HCT116 (cell line): ENCODE measurements around the gene IL36B. TPM values are rescaled to one million over a fixed set of nuclear protein-coding genes. Genes with fewer than 3 reads are reported as not detected.

Source experiments
- ATAC-seq: fragments of 200-7000 bp; cut with Tn5 transposase; 2 replicates; pipeline ENCODE4 v1.9.1; 2020; ENCODE audit warnings: mild to moderate bottlenecking, moderate library complexity
- BruUV-seq: library from RNA; stranded (reverse); fragments of 400-500 nt; replicated peaks from 2 replicates; lab custom pipeline; 2021; lab: Mats Ljungman, UMichigan
- CTCF ChIA-PET: fragments of 300-600 bp; sonication (Branson Sonifier 250); formaldehyde crosslinking; loops from one replicate; lab custom pipeline; 2021; ENCODE audit warnings: antibody characterized with exemption; lab: Charles Lee
- POLR2A ChIA-PET: fragments of 300-600, 350-600 bp; sonication (Branson Sonifier 250); formaldehyde crosslinking; loops from one replicate; lab custom pipeline; 2021; ENCODE audit warnings: antibody characterized with exemption; lab: Charles Lee
- RAD21 ChIA-PET, 2 experiments: fragments of 300-600 bp; sonication (Branson Sonifier 250); formaldehyde crosslinking; loops; one replicate each; lab custom pipeline; 2023; ENCODE audit warnings: low total read pairs in 2 of 2; ENCODE audit not compliant: uncharacterized antibody in 2 of 2, unreplicated experiment in 2 of 2, low non-redundant PET in 1 of 2; lab: Charles Lee
- DNase-seq: peaks from one replicate; pipeline ENCODE4 v3.0.0-alpha.2; 2010; ENCODE audit warnings: low read depth, low spot score
- H2AFZ ChIP-seq: fragments of 200-600 bp; shearing (Covaris generic), sonication (generic); 2 replicates; pipeline ENCODE4 v1.6.1; 2017; ENCODE audit warnings: low read depth, mixed run types, mixed read lengths, antibody characterized with exemption, low read length; ENCODE audit not compliant: poor library complexity, severe bottlenecking
- H3K27ac ChIP-seq: 2 replicates; pipeline ENCODE4 v1.5.1; 2012; ENCODE audit warnings: low read depth, low read length
- H3K27me3 ChIP-seq: fragments of 200-600 bp; sonication (generic); 2 replicates; pipeline ENCODE4 v1.6.1; 2016; ENCODE audit warnings: mixed run types, low read length, mixed read lengths; ENCODE audit not compliant: insufficient read depth
- H3K36me3 ChIP-seq, 2 experiments: fragments of 200-500 bp in 1 of 2; fragments of 200-600 bp in 1 of 2; sonication (Bioruptor generic) in 1 of 2; sonication (generic) in 1 of 2; 2 replicates each; pipeline versions ENCODE4 v1.5.1 to v1.6.1; 2014 to 2016; ENCODE audit warnings: low read length in 2 of 2, inconsistent platforms in 1 of 2, mixed read lengths in 1 of 2, mixed run types in 1 of 2; ENCODE audit not compliant: insufficient read depth in 2 of 2, control insufficient read depth in 1 of 2
- H3K4me1 ChIP-seq, 2 experiments: fragments of 200-600 bp in 1 of 2; sonication (generic) in 1 of 2; 2 replicates each; pipeline versions ENCODE4 v1.5.1 to v1.6.1; 2012 to 2017; ENCODE audit warnings: low read length in 2 of 2, inconsistent platforms in 1 of 2, mild to moderate bottlenecking in 1 of 2, mixed read lengths in 1 of 2, mixed run types in 1 of 2, moderate library complexity in 1 of 2; ENCODE audit not compliant: insufficient read depth in 2 of 2, control insufficient read depth in 1 of 2
- H3K4me2 ChIP-seq: fragments of 200-600 bp; sonication (generic); 2 replicates; pipeline ENCODE4 v1.6.1; 2017; ENCODE audit warnings: mixed run types, low read length, mixed read lengths
- H3K4me3 ChIP-seq, 2 experiments: fragments of 200-600 bp in 1 of 2; sonication (generic) in 1 of 2; replicated peaks in 1 of 2; 2 replicates each; pipeline ENCODE4 v1.5.1; 2011 to 2016; ENCODE audit warnings: low read length in 2 of 2, control low read depth in 1 of 2, low read depth in 1 of 2, mild to moderate bottlenecking in 1 of 2, mixed read lengths in 1 of 2, mixed run types in 1 of 2
- H3K79me2 ChIP-seq: fragments of 200-600 bp; sonication (generic); 2 replicates; pipeline ENCODE4 v1.6.1; 2017; ENCODE audit warnings: mild to moderate bottlenecking, mixed run types, low read length, moderate library complexity, mixed read lengths; ENCODE audit not compliant: insufficient read depth
- H3K9ac ChIP-seq: fragments of 200-600 bp; sonication (generic); 2 replicates; pipeline ENCODE4 v1.6.1; 2016; ENCODE audit warnings: low read length, mixed read lengths
- H3K9me2 ChIP-seq: fragments of 200-600 bp; sonication (generic), shearing (Covaris generic); 2 replicates; pipeline ENCODE4 v1.6.1; 2017; ENCODE audit warnings: mixed run types, mild to moderate bottlenecking, moderate library complexity; ENCODE audit not compliant: insufficient read depth
- H3K9me3 ChIP-seq, 2 experiments: fragments of 200-500 bp in 1 of 2; fragments of 200-600 bp in 1 of 2; sonication (Bioruptor generic) in 1 of 2; sonication (generic) in 1 of 2; 2 replicates each; pipeline ENCODE4 v1.6.1; 2014 to 2017; ENCODE audit warnings: low read length in 2 of 2, mixed read lengths in 2 of 2, inconsistent platforms in 1 of 2, low read depth in 1 of 2, mild to moderate bottlenecking in 1 of 2, mixed run types in 1 of 2, moderate library complexity in 1 of 2; ENCODE audit not compliant: control insufficient read depth in 1 of 2, insufficient read depth in 1 of 2
- H4K20me1 ChIP-seq: fragments of 200-600 bp; sonication (generic), shearing (Covaris generic); 2 replicates; pipeline ENCODE4 v1.6.1; 2017; ENCODE audit warnings: mixed run types, mild to moderate bottlenecking, moderate library complexity; ENCODE audit not compliant: insufficient read depth
- CBX3 ChIP-seq: IDR thresholded peaks from 2 replicates; pipeline ENCODE4 v1.6.1; 2012; ENCODE audit warnings: low read depth
- CEBPB ChIP-seq: IDR thresholded peaks from 2 replicates; pipeline ENCODE4 v1.6.1; 2012; ENCODE audit warnings: low read depth
- CTCF ChIP-seq, 3 experiments: fragments of 200-600 bp in 1 of 3; sonication (generic) in 1 of 3; IDR thresholded peaks in 2 of 3; conservative IDR thresholded peaks in 1 of 3; 2 replicates each; pipeline ENCODE4 v1.5.1; 2012 to 2017; ENCODE audit warnings: low read depth in 2 of 3, low read length in 2 of 3, antibody characterized with exemption in 1 of 3, borderline replicate concordance in 1 of 3, control low read depth in 1 of 3, mild to moderate bottlenecking in 1 of 3, mixed read lengths in 1 of 3, mixed run types in 1 of 3, moderate library complexity in 1 of 3; ENCODE audit not compliant: insufficient read depth in 1 of 3
- EGR1 ChIP-seq: IDR thresholded peaks from 2 replicates; pipeline ENCODE4 v1.6.1; 2012; ENCODE audit warnings: low read depth
- ELF1 ChIP-seq: IDR thresholded peaks from 2 replicates; pipeline ENCODE4 v1.6.1; 2012; ENCODE audit warnings: low read depth, borderline replicate concordance
- FOSL1 ChIP-seq: IDR thresholded peaks from 2 replicates; pipeline ENCODE4 v1.6.1; 2012; ENCODE audit warnings: low read depth
- MAX ChIP-seq: IDR thresholded peaks from 2 replicates; pipeline ENCODE4 v1.6.1; 2012
- POLR2A ChIP-seq: IDR thresholded peaks from 2 replicates; pipeline ENCODE4 v1.7.0; 2011; ENCODE audit warnings: borderline replicate concordance; ENCODE audit not compliant: insufficient read depth, insufficient read length; ENCODE audit errors: extremely low read depth
- RAD21 ChIP-seq: IDR thresholded peaks from 2 replicates; pipeline ENCODE4 v1.6.1; 2012; ENCODE audit warnings: low read depth, mild to moderate bottlenecking
- REST ChIP-seq: IDR thresholded peaks from 2 replicates; pipeline ENCODE4 v1.6.1; 2012; ENCODE audit warnings: low read depth
- SIN3A ChIP-seq: IDR thresholded peaks from 2 replicates; pipeline ENCODE4 v1.6.1; 2012; ENCODE audit warnings: low read depth
- SP1 ChIP-seq: IDR thresholded peaks from 2 replicates; pipeline ENCODE4 v1.6.1; 2012; ENCODE audit warnings: low read depth
- YY1 ChIP-seq: IDR thresholded peaks from 2 replicates; pipeline ENCODE4 v1.6.1; 2011; ENCODE audit warnings: low read length, low read depth, moderate library complexity, mild to moderate bottlenecking; ENCODE audit not compliant: insufficient replicate concordance; ENCODE audit errors: extremely low read depth
- ZNF274 ChIP-seq: fragments of 200-500 bp; sonication (Bioruptor generic); IDR thresholded peaks from 2 replicates; pipeline ENCODE4 v1.6.1; 2014; ENCODE audit warnings: mild to moderate bottlenecking, low read depth, low read length, inconsistent platforms
- intact Hi-C: fragments of 100-400 bp; cut with micrococcal nuclease; formaldehyde crosslinking; loops from 2 replicates; pipeline ENCODE4 v1.10.0; 2022
- total RNA-seq: library from RNA; stranded (reverse); gene quantifications from one replicate; pipeline ENCODE4 v1.2.1, GENCODE V29; 2021; ENCODE audit not compliant: unreplicated experiment

The IL36B gene
- total RNA-seq, 1 experiment from 2014 or later = not detected

- Histone ChIP-seq H3K4me3 (no peak overlapping the region), H3K9me3 (no peaks in the 10 kb centered on the region), H3K9me2 (no peaks in the 10 kb centered on the region), H3K79me2 (no peaks in the 10 kb centered on the region), H3K4me2 (no peak overlapping the region), H3K36me3 (no peaks in the 10 kb centered on the region), H3K27ac (no peak overlapping the region), H3K9ac (no peak overlapping the region), H4K20me1 (no peaks in the 10 kb centered on the region), H3K4me1 (peaks cover 0 to 4% of the 10 kb centered on the region in 2 experiments; a peak in 1 of 4 replicates), H3K27me3 (no peaks in the 10 kb centered on the region), H2AFZ (no peak overlapping the region)
- ATAC-seq (no peak), DNase-seq (no peak)
- no TSS peak for BruUV-seq
- CTCF ChIA-PET = no interaction called here
- intact Hi-C loops = no loop called here
- POLR2A ChIA-PET = no interaction called here
- no peak for TF ChIP-seq YY1
- TF ChIP-seq CBX3 = no peak
- no peak for TF ChIP-seq CTCF (IDR thresholded peaks at IDR 0.05 in 2 of 3, conservative IDR thresholded peaks at IDR 0.05 in 1 of 3; ENCODE audit: borderline replicate concordance in 1 of 3, insufficient read depth in 1 of 3, low read depth in 2 of 3, low read length in 2 of 3)
- TF ChIP-seq POLR2A = no peak
- no peak for TF ChIP-seq SIN3A
- no peak for TF ChIP-seq SP1
- TF ChIP-seq FOSL1 = no peak
- no peak for TF ChIP-seq EGR1
- no peak for TF ChIP-seq CEBPB
- RAD21 ChIA-PET = no interaction called here
These were observed 5.8 kb upstream of the IL36B start for GRCh38 chr2:113058411-113058994.

- H3K36me3 ChIP-seq = no peaks in the 10 kb centered on the region
- no peaks in the 10 kb centered on the region for H4K20me1 ChIP-seq
- ATAC-seq = no peak
- no TSS peak for BruUV-seq
- DNase-seq = no peak
- H3K79me2 ChIP-seq = no peaks in the 10 kb centered on the region
- no peak overlapping the region for H3K9ac ChIP-seq
- H3K4me2 ChIP-seq = no peak overlapping the region
- H3K9me3 ChIP-seq = no peaks in the 10 kb centered on the region
- H3K27me3 ChIP-seq = no peaks in the 10 kb centered on the region
- H3K9me2 ChIP-seq = no peaks in the 10 kb centered on the region
- no peak overlapping the region for H2AFZ ChIP-seq
- ChIA-PET POLR2A (no interaction called here), CTCF (no interaction called here), RAD21 (no interaction called here)
- no peak overlapping the region for H3K27ac ChIP-seq
- H3K4me1 ChIP-seq = peaks cover 0 to 4% of the 10 kb centered on the region in 2 experiments; a peak in 1 of 4 replicates
- H3K4me3 ChIP-seq = no peak overlapping the region
- intact Hi-C loops = no loop called here
- TF ChIP-seq MAX (no peak), RAD21 (no peak), SP1 (no peak), ZNF274 (no peak), REST (no peak), ELF1 (no peak), YY1 (no peak), SIN3A (no peak), FOSL1 (no peak)
These were observed 4.5 kb upstream of the IL36B start for GRCh38 chr2:113057117-113057516.
